Limb (tissue), 2 donors: ENCODE data around the gene PLXNA4.
A peak's percentile ranks its signal among the peaks of the same experiment; 100 is the strongest.

Source experiments
- DNase-seq, 2 donors: peaks; one replicate each; pipeline ENCODE4 v3.0.0-alpha.2; 2016; ENCODE audit errors: extremely low spot score in 2 of 2

The PLXNA4 gene

DNA sequence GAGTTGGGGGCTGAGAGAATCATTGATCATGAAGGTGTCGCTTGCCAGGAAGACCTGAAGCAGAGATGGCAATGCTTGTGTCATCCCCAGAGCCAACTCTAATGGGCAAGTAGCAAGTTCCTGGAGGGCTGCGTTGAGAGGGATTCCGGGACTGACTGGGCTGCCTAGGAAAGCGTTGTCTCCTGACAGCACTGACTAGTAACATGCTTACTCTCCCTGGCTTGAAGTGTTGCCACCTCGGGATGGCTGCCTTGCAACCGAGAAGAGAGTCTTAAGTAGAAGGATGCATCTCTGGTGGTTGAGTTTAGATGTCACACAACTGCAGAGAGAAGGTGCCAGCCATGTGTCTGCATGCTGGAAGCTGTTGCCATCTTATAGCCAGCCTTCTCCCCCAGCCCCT lies 453.4 kb downstream of the PLXNA4 start:
- DNase-seq, result no peak

DNA sequence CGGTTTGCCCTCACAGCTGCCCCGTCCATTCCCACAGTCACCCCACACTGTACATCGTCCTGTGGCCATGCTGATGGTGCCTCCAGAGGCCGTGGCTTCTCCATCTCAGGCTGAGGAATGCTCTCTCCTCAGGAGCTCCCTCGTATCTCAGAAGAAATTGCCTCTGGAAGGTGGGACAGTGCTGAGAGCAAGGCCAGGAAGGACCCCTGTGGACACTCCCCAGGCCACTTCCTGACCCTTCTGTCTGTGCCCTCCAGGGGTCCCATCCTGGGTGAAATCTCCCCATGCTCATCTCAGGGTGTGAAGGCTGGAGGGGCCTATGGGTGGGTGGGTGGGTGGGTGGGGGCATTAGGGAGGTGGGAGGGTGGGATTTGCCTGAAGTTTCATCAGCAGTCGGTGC lies 454.3 kb downstream of the PLXNA4 start:
- no peak for DNase-seq

DNA sequence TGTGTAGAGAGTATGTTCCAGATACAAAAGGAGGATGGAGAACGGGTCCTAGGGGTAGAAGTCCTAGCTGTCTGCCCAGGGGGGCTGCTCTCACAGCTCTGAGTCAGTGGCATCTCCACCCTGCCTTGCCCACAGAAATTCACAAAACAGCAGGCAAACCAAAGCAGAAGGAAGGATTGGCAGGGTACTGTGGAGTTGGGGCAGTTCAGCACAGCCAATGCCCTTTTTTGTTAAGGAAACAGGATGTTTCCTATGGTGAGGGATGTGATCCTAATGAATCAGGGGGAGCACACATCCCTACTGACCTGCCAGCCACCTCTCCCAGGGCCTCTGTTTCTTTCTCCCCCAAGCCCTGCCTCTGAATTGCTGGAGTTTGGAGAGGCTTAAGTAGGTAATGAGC lies 457.6 kb downstream of the PLXNA4 start:
- DNase-seq, result no peak

DNA sequence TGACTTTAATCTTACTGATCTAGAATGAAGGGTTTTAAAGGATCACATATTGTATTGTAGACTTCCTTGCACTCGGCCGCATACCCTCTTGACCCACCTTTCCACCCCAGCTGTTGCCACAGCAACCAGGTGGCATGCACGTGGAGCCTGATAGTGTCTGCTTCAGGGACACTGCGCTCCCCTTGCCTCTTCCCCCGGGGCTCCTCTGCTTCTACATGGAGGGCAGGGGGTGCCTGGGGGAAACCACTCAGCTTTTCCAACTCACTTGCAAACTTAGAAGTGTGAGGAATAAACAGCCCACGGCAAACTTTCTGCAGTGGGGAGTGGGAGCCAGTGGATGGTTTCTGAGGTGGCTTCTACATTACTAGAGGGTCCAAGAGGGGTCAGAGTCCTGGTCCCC lies 458.6 kb downstream of the PLXNA4 start:
- DNase-seq, result no peak

DNA sequence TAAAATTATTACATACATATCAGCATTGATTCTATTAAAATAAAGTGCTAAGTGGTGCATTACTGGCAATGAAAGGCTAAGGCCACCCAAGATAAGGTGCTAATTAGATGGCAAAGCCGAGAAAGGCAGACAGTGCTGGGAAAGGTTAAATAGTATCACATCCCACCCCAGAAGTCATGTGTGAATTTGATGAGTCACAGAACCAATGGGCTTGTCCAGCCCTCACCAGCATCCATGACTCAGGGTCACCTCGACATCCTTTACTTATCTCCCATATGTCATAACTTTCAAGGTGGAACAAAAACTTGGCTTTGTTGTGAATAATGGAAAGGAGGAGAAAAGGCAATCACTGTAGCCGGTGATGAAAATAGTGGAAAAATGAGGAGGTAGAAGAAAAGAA lies 459.1 kb downstream of the PLXNA4 start:
- DNase-seq, result no peak

GRCh38 chr7:132116369-132116768 lies 459.9 kb downstream of the PLXNA4 start:
- no peak for DNase-seq

- no peak for DNase-seq
These were observed 460.5 kb downstream of the PLXNA4 start for GRCh38 chr7:132115758-132116157.

DNA sequence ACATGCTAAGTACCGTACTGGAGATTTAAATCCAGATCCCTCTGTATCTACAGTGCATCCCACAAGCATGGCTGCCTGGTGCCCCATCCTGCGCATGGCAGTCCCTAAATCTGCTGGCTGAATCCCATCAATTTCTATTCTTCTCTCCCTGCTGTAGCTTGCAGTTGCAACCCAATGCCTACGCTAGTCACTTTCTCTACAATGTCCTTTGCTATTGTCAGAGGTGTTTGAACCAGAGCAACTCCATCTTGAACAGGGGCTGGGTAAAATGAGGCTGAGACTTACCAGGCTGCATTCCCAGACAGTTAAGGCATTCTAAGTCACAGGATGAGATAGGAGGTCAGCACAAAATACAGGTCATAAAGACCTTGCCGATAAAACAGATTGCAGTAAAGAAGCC lies 461.2 kb downstream of the PLXNA4 start:
- DNase-seq, result no peak

DNA sequence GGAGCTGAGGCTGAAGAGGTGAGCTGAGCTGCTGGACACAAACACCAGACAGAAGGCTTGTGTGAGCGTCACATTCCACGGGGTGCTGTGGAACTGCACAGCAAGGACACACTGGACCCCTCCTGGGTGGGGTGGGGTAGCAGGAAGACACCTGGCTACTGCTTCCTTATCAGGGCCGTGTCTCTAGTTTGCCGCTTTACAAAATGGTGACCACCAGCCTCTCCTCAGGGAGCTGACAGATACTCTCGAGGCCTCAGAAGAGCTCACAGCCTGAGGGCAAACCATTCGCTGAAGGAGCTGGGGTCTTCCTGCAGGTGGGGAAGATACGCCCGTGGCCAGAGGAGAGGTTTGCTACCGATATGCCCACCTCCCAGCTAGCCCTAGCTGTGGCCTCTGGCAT lies 461.9 kb downstream of the PLXNA4 start:
- DNase-seq, result no peak

- DNase-seq, result peak; percentile 13 to 53
These were observed 462.5 kb downstream of the PLXNA4 start for GRCh38 chr7:132113536-132114371.

DNA sequence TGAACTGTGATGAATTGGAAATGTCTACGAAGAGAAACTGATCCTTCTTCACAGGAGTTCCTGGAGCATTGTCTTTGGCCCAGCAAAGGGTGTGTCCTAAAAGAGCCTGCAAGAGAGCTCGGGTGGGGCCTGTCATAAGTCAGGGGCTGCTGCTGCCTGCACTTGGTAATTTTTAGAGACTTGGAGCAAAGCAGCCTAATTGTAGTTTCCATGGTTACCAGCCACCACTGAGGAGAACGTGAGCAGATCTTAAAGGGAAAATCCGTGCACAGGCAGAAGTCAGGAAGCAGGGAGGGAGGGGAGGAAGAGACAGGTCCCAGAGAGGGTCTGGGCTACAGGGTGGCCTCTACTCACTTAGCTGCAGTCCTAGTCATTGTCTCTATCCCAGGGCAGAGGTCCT lies 463.6 kb downstream of the PLXNA4 start:
- peak in 1 of 2 donors; percentile 10 for DNase-seq

DNA sequence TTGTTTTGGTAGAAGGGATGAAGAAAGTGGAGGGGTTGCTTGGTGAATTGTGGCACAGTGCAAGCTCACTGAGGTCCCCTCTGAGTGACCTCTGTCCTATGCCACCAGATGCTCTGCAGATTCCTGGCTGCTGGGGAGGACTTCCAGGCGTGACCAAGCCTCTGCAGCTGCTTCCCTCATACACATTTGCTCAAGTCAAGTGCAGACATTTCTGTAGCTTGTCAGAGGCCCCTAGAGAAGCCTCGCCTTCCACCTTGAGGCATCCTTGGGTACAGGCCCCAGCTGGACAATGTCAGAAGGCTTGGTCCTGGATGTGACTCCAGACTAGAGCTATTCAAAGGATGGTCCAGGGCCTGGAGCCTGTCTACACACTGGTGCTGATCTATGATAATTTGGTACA lies 464.2 kb downstream of the PLXNA4 start:
- DNase-seq, result no peak

- no peak for DNase-seq
These were observed 465.6 kb downstream of the PLXNA4 start for GRCh38 chr7:132110692-132111091.

- DNase-seq, result no peak
These were observed 466.5 kb downstream of the PLXNA4 start for GRCh38 chr7:132109769-132110168.

DNA sequence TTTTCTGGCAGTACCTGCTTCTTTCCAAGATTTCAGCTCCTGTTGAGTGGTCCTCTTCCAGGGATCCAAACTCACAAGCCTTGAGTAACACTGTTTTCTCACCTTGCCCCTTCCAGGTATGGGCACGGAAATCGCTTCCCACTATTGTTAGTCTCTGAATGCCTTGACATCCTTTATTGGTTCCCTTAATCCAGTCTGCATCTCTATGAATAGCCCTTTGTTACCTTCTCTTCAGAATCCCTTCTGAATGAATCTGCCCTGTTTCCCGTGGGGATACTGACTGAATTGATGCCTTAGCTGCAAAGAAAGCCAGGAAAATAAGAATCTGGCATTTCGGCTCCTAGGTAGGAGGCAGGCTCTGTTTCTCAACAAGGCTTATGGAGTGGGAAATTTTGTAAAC lies 467.7 kb downstream of the PLXNA4 start:
- DNase-seq, result no peak

DNA sequence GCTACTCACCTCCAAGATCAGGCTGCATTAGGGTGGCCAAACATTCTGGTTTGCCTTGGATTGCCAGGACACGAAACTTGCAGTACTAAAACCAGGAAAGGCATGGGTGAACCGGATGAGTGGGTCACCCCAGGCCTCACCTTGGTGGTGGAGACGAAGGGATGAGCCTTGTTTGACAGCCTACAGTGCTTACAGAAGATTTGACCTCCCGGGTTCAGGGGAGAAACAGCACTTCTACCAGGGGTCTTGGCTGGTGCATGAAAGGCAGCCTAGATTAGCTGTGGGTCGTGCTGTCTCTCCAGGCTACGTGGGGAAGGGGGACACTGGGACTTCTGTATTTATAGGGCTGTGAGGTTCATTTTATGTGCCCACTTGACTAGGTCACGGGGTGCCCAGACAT lies 469.8 kb downstream of the PLXNA4 start:
- no peak for DNase-seq

DNA sequence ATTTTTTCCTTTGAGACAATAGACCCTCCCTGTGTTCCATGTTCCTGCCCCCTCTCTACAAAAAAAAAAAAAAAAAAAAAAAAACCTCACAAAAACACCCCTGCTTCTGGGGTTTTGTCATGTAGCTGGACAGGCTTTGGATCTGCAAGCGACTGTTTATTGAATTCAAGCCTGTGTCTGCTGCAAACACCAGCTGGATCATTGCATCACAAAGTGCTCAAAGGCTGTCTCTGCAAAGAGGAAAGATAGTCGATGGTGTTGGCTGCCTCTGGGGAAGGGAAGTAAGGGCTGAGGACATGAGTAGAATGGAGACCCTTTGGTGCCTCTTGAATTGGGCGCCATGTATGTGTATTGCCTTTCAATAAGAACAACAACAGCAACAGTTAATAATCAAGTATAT lies 471.2 kb downstream of the PLXNA4 start:
- no peak for DNase-seq

DNA sequence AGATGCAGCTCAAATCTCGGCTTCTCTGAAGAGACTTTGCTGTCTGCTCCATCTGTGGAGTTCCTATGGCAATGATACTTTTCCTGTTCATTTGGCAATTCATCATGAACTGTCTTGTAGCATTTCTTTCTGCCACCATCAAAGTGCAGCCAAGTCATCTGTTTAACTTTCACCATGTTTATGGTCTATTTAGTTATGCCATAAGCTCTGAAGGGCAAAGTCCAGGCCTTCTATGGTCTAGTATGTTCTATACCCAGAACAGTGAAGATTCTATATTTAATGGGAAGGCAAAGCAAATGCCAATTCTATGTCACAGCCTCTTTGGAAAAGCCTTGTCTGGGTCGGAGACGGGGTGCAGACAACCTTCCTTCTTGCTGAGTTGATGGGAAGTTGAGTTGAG lies 472.6 kb downstream of the PLXNA4 start:
- DNase-seq, result no peak

GRCh38 chr7:132102942-132103341 lies 473.3 kb downstream of the PLXNA4 start:
- DNase-seq, result no peak

- DNase-seq, result no peak
These were observed 473.9 kb downstream of the PLXNA4 start for GRCh38 chr7:132102391-132102790.

DNA sequence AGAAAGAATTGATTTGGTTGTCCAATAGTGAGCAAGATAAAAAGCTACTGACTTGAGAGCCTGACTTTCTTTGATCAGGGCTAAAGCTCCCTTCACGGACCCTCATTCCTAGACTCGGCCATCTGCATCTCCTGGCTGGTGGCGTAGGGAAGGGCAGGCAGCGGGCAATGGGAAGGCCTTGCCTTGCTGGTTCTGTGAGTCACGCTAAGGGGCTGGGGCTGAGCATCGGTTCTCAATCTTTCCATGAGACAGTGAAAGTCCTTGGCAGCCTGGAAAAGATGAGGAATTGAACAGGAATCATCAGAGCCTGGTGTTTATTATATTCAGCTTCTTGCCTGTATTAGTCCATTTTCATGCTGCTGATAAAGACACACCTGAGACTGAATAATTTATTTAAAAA lies 475.3 kb downstream of the PLXNA4 start:
- no peak for DNase-seq

GRCh38 chr7:132100483-132100882 lies 475.8 kb downstream of the PLXNA4 start:
- no peak for DNase-seq

DNA sequence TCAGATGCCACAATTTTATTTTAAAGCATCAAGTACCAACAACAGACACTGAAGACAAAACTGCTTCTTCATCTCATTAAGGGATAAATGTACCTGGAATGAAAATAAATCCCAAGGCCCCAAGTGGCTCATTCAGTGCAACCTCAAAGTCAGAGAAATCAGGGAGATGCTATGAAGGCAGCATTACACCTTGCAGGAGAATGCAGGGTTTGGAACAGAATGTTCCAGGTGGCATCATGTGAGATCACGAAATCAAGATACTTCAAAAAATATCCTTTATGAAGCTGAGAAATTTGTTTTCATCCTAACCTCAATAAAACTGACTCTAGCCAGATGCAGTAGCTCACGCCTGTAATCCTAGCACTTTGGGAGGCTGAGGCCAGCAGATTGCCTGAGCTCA lies 477.1 kb downstream of the PLXNA4 start:
- DNase-seq, result no peak

- DNase-seq, result no peak
These were observed 477.9 kb downstream of the PLXNA4 start for GRCh38 chr7:132098327-132098726.
